Aorta (tissue), 5 donors: ENCODE measurements around the gene PRKD1. TPM values are rescaled to one million over a fixed set of nuclear protein-coding genes. Genes with fewer than 3 reads are reported as not detected.

Source experiments
- ATAC-seq: fragments of 200-7000 bp; cut with Tn5 transposase; one replicate; pipeline ENCODE4 v1.9.1; 2022; ENCODE audit warnings: moderate library complexity; ENCODE audit not compliant: low FRiP score
- DNase-seq, 2 donors: peaks; one replicate each; pipeline ENCODE4 v3.0.0-alpha.2; 2020
- H3K27ac ChIP-seq, 2 donors: one replicate each; pipeline ENCODE4 v1.5.1; 2013; ENCODE audit warnings: low read length in 2 of 2, mild to moderate bottlenecking in 2 of 2, moderate library complexity in 2 of 2, control low read depth in 1 of 2, inconsistent platforms in 1 of 2, low read depth in 1 of 2
- H3K27me3 ChIP-seq, 2 donors: one replicate each; pipeline ENCODE4 v1.6.1; 2013; ENCODE audit warnings: control low read depth in 1 of 2, low read length in 1 of 2, mild to moderate bottlenecking in 1 of 2, moderate library complexity in 1 of 2; ENCODE audit not compliant: insufficient read depth in 2 of 2, control insufficient read depth in 1 of 2
- H3K36me3 ChIP-seq, 2 donors: one replicate each; pipeline ENCODE4 v1.6.1; 2013; ENCODE audit warnings: control low read depth in 1 of 2, low read length in 1 of 2, mild to moderate bottlenecking in 1 of 2; ENCODE audit not compliant: insufficient read depth in 2 of 2, control insufficient read depth in 1 of 2
- H3K4me1 ChIP-seq, 2 donors: one replicate each; pipeline ENCODE4 v1.6.1; 2013; ENCODE audit warnings: low read length in 2 of 2, control low read depth in 1 of 2, mild to moderate bottlenecking in 1 of 2, moderate library complexity in 1 of 2; ENCODE audit not compliant: insufficient read depth in 2 of 2, control insufficient read depth in 1 of 2
- H3K4me3 ChIP-seq, 2 donors: one replicate each; pipeline ENCODE4 v1.5.1; 2013; ENCODE audit warnings: low read length in 2 of 2, control low read depth in 1 of 2, mild to moderate bottlenecking in 1 of 2
- H3K9me3 ChIP-seq: one replicate; pipeline ENCODE4 v1.6.1; 2013; ENCODE audit warnings: mild to moderate bottlenecking, low read length; ENCODE audit not compliant: control insufficient read depth
- WGBS, 2 donors: extraction: QIAGEN DNeasy Blood & Tissue Kit; methylation state at CpG; one replicate each; pipeline ENCODE4 v1.1.7; 2013; 5-methylcytosine and 5-hydroxymethylcytosine counted together
- intact Hi-C, 2 donors: fragments of 100-400 bp; cut with DNase I; formaldehyde crosslinking; loops; one replicate each; pipeline versions ENCODE4 v1.14.2 to v1.15.0; 2022
- polyA plus RNA-seq, 2 donors: library from polyadenylated mRNA; stranded (reverse); fragments of 200-250 nt; gene quantifications; one replicate each; pipeline ENCODE4 v1.2.3, GENCODE V29; 2013
- total RNA-seq, 2 donors: library from RNA; stranded (reverse); fragmentation: NEBNext Ultra II Directional; extraction: Animal tissue kit (Norgen Biotek cat#: 25700); gene quantifications; one replicate each; pipeline ENCODE4 v1.2.1, GENCODE V29; 2021
- donor health status: healthy with polysubstance abuse.
- donor health status: Bipolar disorder and iron deficiency.
- donor health status: DM: no; HTN: no; CAD: no.
- donor health status: DM: no; HTN: no; CAD: no.
- donor health status: DM: yes; HTN: yes; CAD: no.

PRKD1 gene
- total and polyA plus RNA-seq, 4 donors = 6.9 to 27.9 (median 21.7) TPM

DNA sequence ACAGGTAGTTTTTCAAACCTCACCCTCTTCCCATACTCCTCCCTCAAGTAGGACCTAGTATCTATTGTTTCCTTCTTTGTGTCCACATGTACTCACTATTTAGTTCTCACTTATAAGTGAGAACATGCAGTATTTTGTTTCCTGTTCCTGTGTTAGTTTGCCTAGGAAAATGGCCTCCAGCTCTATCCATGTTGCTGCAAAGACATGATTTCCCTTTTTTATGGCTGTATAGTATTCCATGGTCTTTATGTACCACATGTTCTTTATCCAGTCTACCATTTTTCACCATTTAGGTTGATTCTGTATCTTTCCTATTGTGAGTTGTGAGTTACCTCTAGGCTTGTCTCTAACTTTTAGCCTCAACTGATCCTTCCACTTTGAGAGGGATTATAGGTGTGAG is 310.7 kb downstream of the PRKD1 start:
- Histone ChIP-seq H3K4me3 (no peak overlapping the region), H3K9me3 (no peaks in the 10 kb centered on the region), H3K4me1 (no peaks in the 10 kb centered on the region), H3K27me3 (no peaks in the 10 kb centered on the region), H3K27ac (no peak overlapping the region), H3K36me3 (peaks cover 0 to 2% of the 10 kb centered on the region in 2 donors)
- ATAC-seq (no peak), DNase-seq (no peak)
- intact Hi-C loops = no loop called here

DNA sequence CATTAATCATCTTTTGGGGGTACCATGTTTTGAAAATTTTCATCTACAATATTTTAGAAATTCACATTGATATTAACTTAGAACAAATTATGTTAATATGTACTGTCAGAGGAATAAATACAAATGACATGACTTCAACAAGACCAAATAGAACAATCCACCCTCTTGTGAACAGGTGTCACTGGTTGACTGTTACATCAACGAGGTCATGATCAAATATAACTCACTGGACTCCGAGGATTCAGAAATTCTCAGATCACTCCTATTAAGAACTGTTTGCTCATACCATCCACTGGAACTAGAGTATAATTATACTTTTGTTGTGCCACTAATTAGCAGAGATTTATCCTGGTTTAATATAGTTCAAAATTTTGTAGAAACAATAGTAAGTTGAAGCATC is 318.8 kb downstream of the PRKD1 start:
- DNase-seq = no peak
- Histone ChIP-seq H3K36me3 (no peaks in the 10 kb centered on the region), H3K4me3 (no peak overlapping the region), H3K27ac (no peak overlapping the region), H3K27me3 (no peaks in the 10 kb centered on the region), H3K4me1 (no peaks in the 10 kb centered on the region), H3K9me3 (no peaks in the 10 kb centered on the region)
- no peak for ATAC-seq
- intact Hi-C loops = no loop called here
- WGBS, 2 donors = 95 to 96% methylated on average over 2 of the region's 2 CpGs

DNA sequence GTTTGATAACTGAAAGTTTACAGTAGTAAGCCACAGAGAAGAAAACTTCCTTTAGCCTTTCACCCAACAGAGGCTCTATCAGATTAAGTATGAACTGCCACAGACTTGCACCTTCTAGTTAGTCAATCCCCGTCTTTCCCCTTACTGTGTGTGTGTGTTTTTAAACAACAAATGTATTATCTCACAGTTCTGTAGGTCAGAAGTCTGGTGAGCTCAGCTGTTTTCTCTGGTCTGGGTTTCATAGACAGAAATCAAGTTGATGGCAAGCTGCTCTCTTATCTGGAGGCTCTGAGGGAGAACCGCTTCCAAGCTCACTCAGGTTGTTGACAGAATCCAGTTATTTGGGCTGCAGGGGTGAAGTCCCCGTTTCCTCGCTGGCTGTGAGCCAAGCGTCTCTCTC is 320.5 kb downstream of the PRKD1 start:
- ATAC-seq (no peak), DNase-seq (no peak)
- no peaks in the 10 kb centered on the region for H3K36me3 ChIP-seq
- H3K27me3 ChIP-seq = no peaks in the 10 kb centered on the region
- no peaks in the 10 kb centered on the region for H3K9me3 ChIP-seq
- H3K27ac ChIP-seq = no peak overlapping the region
- H3K4me3 ChIP-seq = no peak overlapping the region
- 70 to 83% methylated on average over 5 of the region's 5 CpGs for WGBS, 2 donors
- intact Hi-C loops = no loop called here
- no peaks in the 10 kb centered on the region for H3K4me1 ChIP-seq

- Histone ChIP-seq H3K36me3 (peaks cover 0 to 2% of the 10 kb centered on the region in 2 donors), H3K4me3 (no peak overlapping the region), H3K9me3 (no peaks in the 10 kb centered on the region), H3K4me1 (no peaks in the 10 kb centered on the region), H3K27ac (no peak overlapping the region), H3K27me3 (no peaks in the 10 kb centered on the region)
- intact Hi-C loops = no loop called here
- DNase-seq = no peak
- WGBS, 2 donors = 79 to 87% methylated on average over 3 of the region's 3 CpGs
- no peak for ATAC-seq
These were observed 324.0 kb downstream of the PRKD1 start for GRCh38 chr14:29603696-29604095.

DNA sequence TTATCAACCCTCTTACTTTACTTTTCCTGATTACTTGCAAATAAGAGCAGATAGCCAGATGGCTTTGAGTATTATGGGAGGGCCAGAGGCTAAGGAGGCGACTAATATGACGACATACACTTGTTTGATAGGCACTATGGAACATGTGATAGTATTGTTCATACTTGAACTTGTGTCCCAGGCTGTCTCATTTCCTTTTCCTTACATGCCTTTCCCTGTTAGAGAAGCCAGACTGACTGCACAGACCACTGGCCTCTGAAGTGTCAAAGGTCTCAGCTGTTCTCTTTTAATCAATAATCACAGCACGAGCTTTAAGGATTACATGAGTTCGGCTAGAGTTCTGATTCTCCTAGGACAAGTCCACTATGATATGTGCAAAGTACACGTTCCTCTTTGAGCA is 326.0 kb downstream of the PRKD1 start:
- intact Hi-C loops = no loop called here
- WGBS, 2 donors = 89 to 90% methylated on average over 5 of the region's 5 CpGs

DNA sequence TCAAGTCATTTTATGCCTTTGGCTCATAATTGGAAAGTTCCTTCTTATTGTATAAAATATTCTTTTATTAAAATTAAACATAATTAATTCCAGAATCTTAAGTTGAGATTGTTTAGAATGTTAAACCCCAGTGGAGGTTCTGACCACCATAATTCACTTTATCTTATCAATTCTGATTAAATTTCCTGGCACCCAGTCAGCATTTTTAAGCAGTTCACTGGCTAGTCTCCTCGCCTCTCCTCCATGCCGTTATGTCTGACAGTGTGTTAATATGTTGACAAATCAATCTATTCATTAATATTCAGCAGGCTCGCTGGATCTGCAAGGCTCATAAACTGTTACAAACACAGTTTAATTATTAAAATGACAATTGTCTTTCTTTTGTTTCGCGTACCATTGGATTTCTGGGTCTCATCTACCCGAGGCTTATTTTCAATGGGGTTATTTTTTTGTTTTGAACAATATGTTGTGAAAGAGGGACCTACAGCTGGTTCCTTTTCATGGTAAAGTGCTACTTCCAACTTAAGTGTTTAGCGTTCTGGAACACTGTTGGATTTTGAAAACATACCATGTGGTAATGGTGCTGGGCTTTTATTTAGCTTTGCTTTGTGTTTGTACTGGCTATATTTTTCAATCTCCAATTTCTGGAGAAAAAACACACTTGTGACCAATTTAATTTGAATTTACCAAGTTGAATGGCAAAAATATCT is 339.7 kb downstream of the PRKD1 start:
- intact Hi-C loops = no loop called here
- Histone ChIP-seq H3K36me3 (no peaks in the 10 kb centered on the region), H3K9me3 (no peaks in the 10 kb centered on the region), H3K4me1 (peaks cover 0 to 3% of the 10 kb centered on the region in 2 donors), H3K27me3 (no peaks in the 10 kb centered on the region), H3K4me3 (no peak overlapping the region), H3K27ac (no peak overlapping the region)
- no peak for ATAC-seq
- no peak for DNase-seq
- WGBS, 2 donors = 45 to 49% methylated on average over 7 of the region's 7 CpGs

More for the DNA sequence above, 326.0 kb downstream of the PRKD1 start:
- H3K36me3 ChIP-seq = peaks cover 2 to 3% of the 10 kb centered on the region in 2 donors
- H3K27me3 ChIP-seq = no peaks in the 10 kb centered on the region
- no peak overlapping the region for H3K27ac ChIP-seq
- no peaks in the 10 kb centered on the region for H3K4me1 ChIP-seq
- H3K4me3 ChIP-seq = no peak overlapping the region
- DNase-seq (no peak), ATAC-seq (no peak)
- H3K9me3 ChIP-seq = no peaks in the 10 kb centered on the region

- no peaks in the 10 kb centered on the region for H3K9me3 ChIP-seq
- peaks cover 0 to 3% of the 10 kb centered on the region in 2 donors for H3K4me1 ChIP-seq
- ATAC-seq (no peak), DNase-seq (no peak)
- H3K27ac ChIP-seq = peak overlapping the region in 1 of 2 donors; percentile 10
- no peaks in the 10 kb centered on the region for H3K36me3 ChIP-seq
- no peaks in the 10 kb centered on the region for H3K27me3 ChIP-seq
- no peak overlapping the region for H3K4me3 ChIP-seq
- intact Hi-C loops = no loop called here
- 40 to 47% methylated on average over 2 of the region's 2 CpGs for whole genome bisulfite sequencing, 2 donors
These were observed 340.6 kb downstream of the PRKD1 start for GRCh38 chr14:29587046-29587445.

- Histone ChIP-seq H3K4me1 (peaks cover 0 to 3% of the 10 kb centered on the region in 2 donors), H3K27ac (no peak overlapping the region), H3K27me3 (no peaks in the 10 kb centered on the region), H3K36me3 (no peaks in the 10 kb centered on the region), H3K4me3 (no peak overlapping the region), H3K9me3 (no peaks in the 10 kb centered on the region)
- ATAC-seq (peak; percentile 79), DNase-seq (peak in 1 of 2 donors; percentile 57)
- 19 to 23% methylated on average over 8 of the region's 8 CpGs for WGBS, 2 donors
- intact Hi-C loops = no loop called here
These were observed 342.7 kb downstream of the PRKD1 start for GRCh38 chr14:29584992-29585391.

DNA sequence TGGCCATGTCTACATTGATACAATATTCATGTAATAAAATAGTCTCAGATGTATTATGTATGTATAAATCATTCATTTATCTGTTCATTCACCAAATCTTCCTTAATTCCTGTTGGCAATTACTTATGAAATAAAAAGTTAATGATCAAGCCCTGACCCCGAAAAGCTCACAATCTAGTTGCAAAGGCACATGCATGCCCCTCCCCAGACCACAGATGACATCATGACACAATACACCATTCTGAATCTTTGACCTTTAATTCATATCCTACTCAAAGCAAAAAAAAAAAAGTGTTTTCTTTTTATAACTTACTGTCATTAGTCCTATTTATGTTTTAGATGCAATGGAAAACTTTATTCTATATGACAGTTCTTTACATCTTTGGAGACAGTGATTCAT is 346.9 kb downstream of the PRKD1 start:
- peaks cover 0 to 5% of the 10 kb centered on the region in 2 donors for H3K36me3 ChIP-seq
- intact Hi-C loops = no loop called here
- 97 to 98% methylated on average over 1 of the region's 1 CpG for WGBS, 2 donors
- no peaks in the 10 kb centered on the region for H3K9me3 ChIP-seq
- H3K4me1 ChIP-seq = peaks cover 0 to 3% of the 10 kb centered on the region in 2 donors
- DNase-seq = no peak
- no peak overlapping the region for H3K27ac ChIP-seq
- ATAC-seq = no peak
- H3K4me3 ChIP-seq = no peak overlapping the region
- H3K27me3 ChIP-seq = no peaks in the 10 kb centered on the region
